D721Med (cell line): ENCODE measurements around the gene BEND7.

ENCODE experiments used
- DNase-seq: peaks from one replicate; pipeline ENCODE4 v3.0.0; 2011; ENCODE audit warnings: low spot score; ENCODE audit not compliant: insufficient read length
- FAIRE-seq: peaks from 2 replicates; lab custom pipeline; 2011; peaks lifted over from hg19 to GRCh38; lab: Jason Lieb, UNC
- CTCF ChIP-seq: IDR thresholded peaks from 2 replicates; pipeline ENCODE4 v1.5.1; 2012; ENCODE audit warnings: mild to moderate bottlenecking, control low read depth; ENCODE audit not compliant: insufficient read depth; ENCODE audit errors: missing control alignments

The BEND7 gene

GRCh38 chr10:13520194-13520593 is 8.6 kb downstream of the BEND7 start:
- no peak for TF ChIP-seq CTCF
- no peak for FAIRE-seq
- no peak for DNase-seq

DNA sequence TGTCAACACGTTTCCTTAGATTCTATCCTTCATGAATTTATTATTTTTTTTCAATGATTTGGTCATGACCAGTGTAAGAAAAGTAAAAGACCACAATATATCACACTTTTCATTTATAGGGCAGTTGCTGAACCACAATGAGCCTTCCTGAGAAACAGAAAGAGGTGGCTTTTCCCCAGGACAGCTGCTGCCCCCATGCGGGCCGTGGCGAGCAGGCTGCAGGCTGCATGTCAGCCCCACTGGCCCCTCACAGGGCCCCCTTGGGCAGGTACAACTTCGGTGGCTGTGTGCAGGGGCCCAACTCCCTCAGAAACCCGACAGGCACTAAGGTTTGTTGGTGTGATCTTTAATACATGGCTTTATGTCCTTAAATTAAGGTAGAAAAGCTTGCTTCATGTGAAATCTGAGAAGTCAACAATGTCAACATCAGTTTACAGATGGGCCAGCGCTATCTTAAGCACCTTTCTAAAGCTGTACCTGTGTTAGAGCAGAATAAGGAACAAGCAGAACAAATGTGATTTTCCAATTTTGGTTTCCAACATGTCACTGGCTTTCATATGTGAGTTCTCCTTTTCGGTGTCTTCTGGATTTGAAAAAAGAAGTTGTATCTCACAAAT is 10.6 kb downstream of the BEND7 start:
- TF ChIP-seq CTCF, result no peak
- FAIRE-seq (no peak), DNase-seq (no peak)

GRCh38 chr10:13517675-13518074 is 11.1 kb downstream of the BEND7 start:
- no peak for TF ChIP-seq CTCF
- no peak for FAIRE-seq

DNA sequence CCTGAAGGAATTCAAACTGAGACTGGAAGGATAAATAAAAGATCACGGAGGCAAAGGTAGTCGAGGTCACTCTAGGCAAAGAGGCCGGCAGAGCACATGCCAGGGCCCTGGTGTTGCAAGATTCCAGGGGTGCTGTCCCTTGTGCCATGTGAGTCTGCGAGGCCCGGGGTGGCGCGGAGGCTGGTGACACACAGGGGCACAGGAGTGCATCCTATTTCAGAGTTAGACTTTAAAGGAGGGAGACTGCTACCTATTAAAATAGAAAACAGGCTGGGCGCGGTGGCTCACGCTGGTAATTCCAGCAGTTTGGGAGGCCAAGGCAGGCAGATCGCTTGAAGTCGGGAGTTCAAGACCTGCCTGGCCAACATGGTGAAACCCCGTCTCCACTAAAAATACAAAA is 12.6 kb downstream of the BEND7 start:
- no peak for FAIRE-seq
- no peak for DNase-seq
- no peak for TF ChIP-seq CTCF

More at GRCh38 chr10:13517675-13518074, 11.1 kb downstream of the BEND7 start:
- DNase-seq, result no peak

DNA sequence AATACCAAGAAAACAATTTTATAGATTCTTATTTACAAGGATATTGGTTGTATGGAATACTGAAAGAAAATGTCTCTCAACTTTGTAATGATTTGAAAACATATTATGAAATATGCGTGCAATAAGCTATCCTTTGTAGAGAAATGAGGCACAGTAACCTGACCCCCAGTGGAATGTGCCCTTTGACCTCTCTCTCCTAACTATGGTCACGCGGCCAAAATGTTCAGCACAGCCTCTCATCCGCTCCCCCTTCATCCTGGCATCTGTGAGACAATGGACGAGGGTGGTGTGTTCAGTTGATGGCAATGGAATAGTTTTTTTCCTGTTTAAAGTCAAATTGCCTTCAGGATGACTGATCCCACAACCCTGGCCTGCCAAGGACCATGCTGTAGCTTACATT is 13.3 kb downstream of the BEND7 start:
- DNase-seq (no peak), FAIRE-seq (no peak)
- no peak for TF ChIP-seq CTCF

- TF ChIP-seq CTCF, result no peak
- FAIRE-seq (no peak), DNase-seq (no peak)
Observed at GRCh38 chr10:13514296-13514695, 14.5 kb downstream of the BEND7 start.

DNA sequence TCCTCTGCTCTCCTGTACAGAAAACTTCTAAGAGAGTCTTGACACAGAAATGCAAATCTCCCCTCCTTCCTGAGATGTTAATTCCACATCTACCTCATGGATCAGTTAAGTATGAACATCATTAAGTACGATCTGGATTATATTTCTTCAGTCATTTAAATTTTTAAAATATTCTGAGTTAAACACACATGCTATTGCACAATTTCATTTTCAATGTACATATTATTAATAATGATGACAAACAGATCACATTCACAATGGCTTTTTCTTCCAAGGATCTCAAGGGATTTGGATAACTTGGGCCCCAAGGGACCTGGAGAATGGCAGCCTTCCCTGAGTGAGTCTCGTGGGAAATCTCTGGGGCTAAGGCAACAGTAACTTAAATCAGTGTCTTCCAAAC is 16.2 kb downstream of the BEND7 start:
- no peak for FAIRE-seq
- TF ChIP-seq CTCF, result no peak

More for the DNA sequence above, 16.2 kb downstream of the BEND7 start:
- no peak for DNase-seq
